ENCODE measurements around the gene TARS2. TPM values are rescaled to one million over a fixed set of nuclear protein-coding genes. Genes with fewer than 3 reads are reported as not detected.

Gene TARS2, protein sequence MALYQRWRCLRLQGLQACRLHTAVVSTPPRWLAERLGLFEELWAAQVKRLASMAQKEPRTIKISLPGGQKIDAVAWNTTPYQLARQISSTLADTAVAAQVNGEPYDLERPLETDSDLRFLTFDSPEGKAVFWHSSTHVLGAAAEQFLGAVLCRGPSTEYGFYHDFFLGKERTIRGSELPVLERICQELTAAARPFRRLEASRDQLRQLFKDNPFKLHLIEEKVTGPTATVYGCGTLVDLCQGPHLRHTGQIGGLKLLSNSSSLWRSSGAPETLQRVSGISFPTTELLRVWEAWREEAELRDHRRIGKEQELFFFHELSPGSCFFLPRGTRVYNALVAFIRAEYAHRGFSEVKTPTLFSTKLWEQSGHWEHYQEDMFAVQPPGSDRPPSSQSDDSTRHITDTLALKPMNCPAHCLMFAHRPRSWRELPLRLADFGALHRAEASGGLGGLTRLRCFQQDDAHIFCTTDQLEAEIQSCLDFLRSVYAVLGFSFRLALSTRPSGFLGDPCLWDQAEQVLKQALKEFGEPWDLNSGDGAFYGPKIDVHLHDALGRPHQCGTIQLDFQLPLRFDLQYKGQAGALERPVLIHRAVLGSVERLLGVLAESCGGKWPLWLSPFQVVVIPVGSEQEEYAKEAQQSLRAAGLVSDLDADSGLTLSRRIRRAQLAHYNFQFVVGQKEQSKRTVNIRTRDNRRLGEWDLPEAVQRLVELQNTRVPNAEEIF
- 65.3 and 76.9 TPM in 2 replicates for total RNA-seq (2014; rRNA removed; shearing (Covaris generic))

- H3K4me3 ChIP-seq (ENCODE audit: insufficient read depth, low read depth, low read length): peak within 1 kb of the TSS; percentile 72
- peak; percentile 96 for DNase-seq
- H3K36me3 ChIP-seq (replicated peaks; ENCODE audit: control insufficient read depth, insufficient read depth, low read length): peaks cover 9% of the 10 kb centered on the region
- H3K27me3 ChIP-seq (ENCODE audit: control insufficient read depth, insufficient read depth, low read length): no peaks in the 10 kb centered on the region
Measured at GRCh38 chr1:150486966-150487762, at the start of gene TARS2. Gene TARS2 (plus strand): TSS chr1:150487419. CDS start chr1:150487451, 32 bp downstream.

DNA sequence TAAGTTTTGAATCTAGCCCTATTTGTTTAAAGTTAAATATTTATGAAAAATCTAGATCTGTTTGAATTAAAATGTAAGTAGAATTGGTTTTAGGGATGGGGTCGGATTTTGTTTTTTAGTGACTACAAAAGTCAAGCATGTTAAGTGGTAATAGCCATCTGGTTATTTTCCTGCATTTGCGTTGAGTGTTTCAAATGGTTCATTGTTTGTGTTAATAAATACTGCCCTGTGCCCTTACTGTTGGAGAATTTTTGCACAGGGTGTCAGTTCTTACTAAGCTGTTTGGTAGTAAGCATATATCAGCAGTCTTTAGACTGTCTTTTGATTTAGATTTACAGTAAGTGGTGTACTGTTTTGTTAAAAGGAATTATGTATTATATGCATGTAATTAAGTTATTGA, 46.1 kb upstream of the TARS2 start:
- H3K36me3 ChIP-seq (replicated peaks; ENCODE audit: control insufficient read depth, insufficient read depth, low read length): peaks cover 11% of the 10 kb centered on the region
- no peak overlapping the region for H3K4me3 ChIP-seq (ENCODE audit: insufficient read depth, low read depth, low read length)
- DNase-seq: no peak
- no peaks in the 10 kb centered on the region for H3K27me3 ChIP-seq (ENCODE audit: control insufficient read depth, insufficient read depth, low read length)

DNA sequence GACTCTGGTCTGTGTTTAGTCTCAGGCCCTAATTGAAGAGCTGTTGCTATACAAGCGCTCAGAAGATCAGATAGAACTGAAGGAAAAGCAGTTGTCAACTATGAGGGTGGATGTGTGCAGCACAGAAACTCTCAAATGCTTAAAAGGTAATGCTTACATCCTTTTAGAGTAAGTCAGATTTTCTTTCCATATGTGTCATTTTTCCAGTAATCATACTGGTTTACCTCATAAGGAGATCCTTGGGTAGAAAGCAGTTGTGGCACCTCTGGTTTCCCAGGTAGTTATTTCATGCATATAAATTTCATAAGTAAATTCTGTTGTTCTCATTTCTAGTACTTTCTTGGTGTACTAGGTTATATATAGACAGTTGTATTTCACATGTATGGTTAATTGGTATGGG, 43.0 kb upstream of the TARS2 start:
- Histone ChIP-seq H3K27me3 (ENCODE audit: control insufficient read depth, insufficient read depth, low read length) (no peaks in the 10 kb centered on the region), H3K36me3 (replicated peaks; ENCODE audit: control insufficient read depth, insufficient read depth, low read length) (peaks cover 12% of the 10 kb centered on the region), H3K4me3 (ENCODE audit: insufficient read depth, low read depth, low read length) (no peak overlapping the region)
- DNase-seq: no peak

- DNase-seq: no peak
- Histone ChIP-seq H3K4me3 (ENCODE audit: insufficient read depth, low read depth, low read length) (no peak overlapping the region), H3K27me3 (ENCODE audit: control insufficient read depth, insufficient read depth, low read length) (no peaks in the 10 kb centered on the region), H3K36me3 (replicated peaks; ENCODE audit: control insufficient read depth, insufficient read depth, low read length) (peaks cover 8% of the 10 kb centered on the region)
Measured at GRCh38 chr1:150456146-150456647, 31.0 kb upstream of the TARS2 start.

- no peak overlapping the region for H3K4me3 ChIP-seq (ENCODE audit: insufficient read depth, low read depth, low read length)
- H3K27me3 ChIP-seq (ENCODE audit: control insufficient read depth, insufficient read depth, low read length): no peaks in the 10 kb centered on the region
- peak; percentile 81 for DNase-seq
- peaks cover 14% of the 10 kb centered on the region for H3K36me3 ChIP-seq (replicated peaks; ENCODE audit: control insufficient read depth, insufficient read depth, low read length)
Measured at GRCh38 chr1:150464422-150464826, 22.8 kb upstream of the TARS2 start.

GRCh38 chr1:150466964-150467363, 20.3 kb upstream of the TARS2 start:
- Histone ChIP-seq H3K36me3 (replicated peaks; ENCODE audit: control insufficient read depth, insufficient read depth, low read length) (peaks cover 26% of the 10 kb centered on the region), H3K27me3 (ENCODE audit: control insufficient read depth, insufficient read depth, low read length) (no peaks in the 10 kb centered on the region), H3K4me3 (ENCODE audit: insufficient read depth, low read depth, low read length) (no peak overlapping the region)
- DNase-seq: no peak

- no peak for DNase-seq
- peaks cover 29% of the 10 kb centered on the region for H3K36me3 ChIP-seq (replicated peaks; ENCODE audit: control insufficient read depth, insufficient read depth, low read length)
- no peak overlapping the region for H3K4me3 ChIP-seq (ENCODE audit: insufficient read depth, low read depth, low read length)
- H3K27me3 ChIP-seq (ENCODE audit: control insufficient read depth, insufficient read depth, low read length): no peaks in the 10 kb centered on the region
Measured at GRCh38 chr1:150469291-150469690, 17.9 kb upstream of the TARS2 start.

- Histone ChIP-seq H3K27me3 (ENCODE audit: control insufficient read depth, insufficient read depth, low read length) (no peaks in the 10 kb centered on the region), H3K4me3 (ENCODE audit: insufficient read depth, low read depth, low read length) (no peak overlapping the region), H3K36me3 (replicated peaks; ENCODE audit: control insufficient read depth, insufficient read depth, low read length) (peaks cover 20% of the 10 kb centered on the region)
- DNase-seq: peak; percentile 56
Measured at GRCh38 chr1:150472601-150473200, 14.5 kb upstream of the TARS2 start.

DNA sequence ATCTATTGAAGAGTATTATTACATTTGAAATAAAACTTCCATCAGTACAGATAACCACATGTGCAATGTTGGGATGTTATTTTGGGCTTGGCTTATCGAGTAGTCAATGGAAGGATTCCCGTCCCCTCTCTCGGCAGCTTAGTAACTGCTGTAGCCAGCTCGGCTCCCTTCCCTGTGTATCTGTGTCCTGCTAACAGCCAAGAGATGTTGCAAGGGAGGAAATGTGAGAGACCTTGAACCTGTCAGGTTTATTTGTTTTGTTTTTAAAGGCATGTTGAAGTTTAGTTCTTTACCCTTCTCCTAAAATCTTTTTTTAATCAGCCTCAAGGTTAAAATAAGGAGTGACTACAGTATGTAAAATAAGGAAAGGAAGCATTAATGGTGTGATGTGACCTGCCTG, 13.6 kb upstream of the TARS2 start:
- H3K27me3 ChIP-seq (ENCODE audit: control insufficient read depth, insufficient read depth, low read length): no peaks in the 10 kb centered on the region
- H3K36me3 ChIP-seq (replicated peaks; ENCODE audit: control insufficient read depth, insufficient read depth, low read length): peaks cover 20% of the 10 kb centered on the region
- H3K4me3 ChIP-seq (ENCODE audit: insufficient read depth, low read depth, low read length): no peak overlapping the region
- no peak for DNase-seq

DNA sequence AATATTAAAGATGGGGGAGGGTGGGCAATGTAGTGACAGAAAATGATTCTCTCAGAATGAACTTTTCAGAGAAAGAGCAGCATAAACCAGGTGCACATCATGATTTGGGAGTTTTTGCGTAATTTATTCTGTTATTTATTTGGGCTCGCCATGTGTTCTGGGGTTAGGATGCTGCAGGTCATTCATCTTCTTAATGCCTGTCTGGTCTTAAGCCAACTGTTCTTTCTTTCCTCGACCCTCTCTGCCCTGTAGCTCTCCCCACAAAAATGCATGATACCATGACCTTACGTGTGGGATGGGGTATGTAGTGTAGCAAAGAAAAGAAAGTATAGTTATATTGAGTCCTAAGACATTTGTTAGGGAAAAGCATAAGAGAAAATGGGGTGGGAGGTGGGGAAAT, 12.3 kb upstream of the TARS2 start:
- no peak for DNase-seq
- H3K36me3 ChIP-seq (replicated peaks; ENCODE audit: control insufficient read depth, insufficient read depth, low read length): peaks cover 18% of the 10 kb centered on the region
- H3K27me3 ChIP-seq (ENCODE audit: control insufficient read depth, insufficient read depth, low read length): no peaks in the 10 kb centered on the region
- no peak overlapping the region for H3K4me3 ChIP-seq (ENCODE audit: insufficient read depth, low read depth, low read length)

GRCh38 chr1:150476754-150477153, 10.5 kb upstream of the TARS2 start:
- H3K36me3 ChIP-seq (replicated peaks; ENCODE audit: control insufficient read depth, insufficient read depth, low read length): peaks cover 5% of the 10 kb centered on the region
- DNase-seq: no peak
- H3K27me3 ChIP-seq (ENCODE audit: control insufficient read depth, insufficient read depth, low read length): no peaks in the 10 kb centered on the region
- H3K4me3 ChIP-seq (ENCODE audit: insufficient read depth, low read depth, low read length): no peak overlapping the region

DNA sequence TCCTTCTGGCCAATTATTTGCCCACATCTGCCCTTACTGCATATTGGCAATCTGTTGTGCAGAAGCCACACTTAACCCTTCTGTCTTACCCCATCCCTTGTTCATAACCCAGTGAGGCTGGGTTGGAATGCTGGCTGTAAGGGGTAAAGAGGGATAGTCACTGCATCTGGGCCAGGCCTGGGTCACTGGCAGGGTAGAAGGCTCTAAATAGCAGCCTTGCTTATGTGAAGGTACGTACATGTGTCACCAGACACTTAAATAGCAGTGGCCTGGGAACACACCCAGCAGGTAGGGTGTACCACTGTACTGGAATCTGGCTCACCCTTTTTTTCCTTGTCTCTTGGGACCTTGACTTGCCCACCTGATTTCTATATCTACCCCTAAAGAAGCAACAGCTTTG, 9.9 kb upstream of the TARS2 start:
- Histone ChIP-seq H3K36me3 (replicated peaks; ENCODE audit: control insufficient read depth, insufficient read depth, low read length) (no peaks in the 10 kb centered on the region), H3K27me3 (ENCODE audit: control insufficient read depth, insufficient read depth, low read length) (no peaks in the 10 kb centered on the region), H3K4me3 (ENCODE audit: insufficient read depth, low read depth, low read length) (no peak overlapping the region)
- DNase-seq: no peak

DNA sequence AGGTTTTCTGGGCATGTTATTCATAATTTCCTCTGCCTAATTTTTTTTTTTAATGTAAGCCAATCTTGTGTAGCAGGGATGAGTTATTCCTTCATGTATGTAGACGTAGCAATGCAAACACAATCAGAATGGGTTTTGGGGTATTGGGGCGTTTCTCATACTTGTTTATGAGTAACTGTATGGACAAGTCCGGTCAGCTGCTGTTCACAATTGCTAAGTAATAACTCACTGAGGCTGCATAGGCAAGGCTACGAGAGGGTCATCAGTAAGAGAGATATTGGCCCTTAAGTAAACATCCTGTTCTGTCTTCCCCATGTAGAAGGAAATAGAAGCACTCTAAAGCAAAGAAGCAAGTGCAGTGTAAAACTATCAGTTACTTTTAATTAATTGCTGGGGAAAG, 9.5 kb upstream of the TARS2 start:
- no peak for DNase-seq
- Histone ChIP-seq H3K4me3 (ENCODE audit: insufficient read depth, low read depth, low read length) (no peak overlapping the region), H3K27me3 (ENCODE audit: control insufficient read depth, insufficient read depth, low read length) (no peaks in the 10 kb centered on the region)

DNA sequence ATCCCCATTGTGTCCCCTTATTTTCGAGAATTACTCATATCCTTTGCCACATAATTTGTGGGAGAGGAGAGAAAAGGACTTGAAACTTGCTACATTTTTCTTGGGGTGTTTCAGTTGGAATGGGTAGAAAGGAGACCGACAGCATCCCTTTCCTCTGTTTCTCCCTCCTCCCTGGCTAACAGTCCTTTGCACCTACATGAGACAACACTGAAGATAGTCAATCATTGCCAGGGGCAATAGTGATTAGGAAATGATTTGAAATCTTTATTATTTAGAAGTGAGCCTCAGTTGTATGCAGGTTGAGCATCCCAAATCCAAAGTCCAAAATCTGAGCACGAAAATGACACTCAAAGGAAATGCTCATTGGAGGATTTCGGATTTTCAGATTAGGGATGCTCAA, 7.8 kb upstream of the TARS2 start:
- DNase-seq: no peak
- Histone ChIP-seq H3K36me3 (replicated peaks; ENCODE audit: control insufficient read depth, insufficient read depth, low read length) (no peaks in the 10 kb centered on the region), H3K4me3 (ENCODE audit: insufficient read depth, low read depth, low read length) (no peak overlapping the region), H3K27me3 (ENCODE audit: control insufficient read depth, insufficient read depth, low read length) (no peaks in the 10 kb centered on the region)

More for the DNA sequence above, 9.5 kb upstream of the TARS2 start:
- no peaks in the 10 kb centered on the region for H3K36me3 ChIP-seq (replicated peaks; ENCODE audit: control insufficient read depth, insufficient read depth, low read length)
